Raji (cell line): ENCODE results near the gene CAMTA1.

ENCODE experiments used
- POLR2A ChIP-seq: IDR thresholded peaks from 2 replicates; pipeline ENCODE4 v1.6.1; 2011; ENCODE audit warnings: low read depth, low read length, control low read depth; ENCODE audit not compliant: insufficient read depth

Gene CAMTA1

DNA sequence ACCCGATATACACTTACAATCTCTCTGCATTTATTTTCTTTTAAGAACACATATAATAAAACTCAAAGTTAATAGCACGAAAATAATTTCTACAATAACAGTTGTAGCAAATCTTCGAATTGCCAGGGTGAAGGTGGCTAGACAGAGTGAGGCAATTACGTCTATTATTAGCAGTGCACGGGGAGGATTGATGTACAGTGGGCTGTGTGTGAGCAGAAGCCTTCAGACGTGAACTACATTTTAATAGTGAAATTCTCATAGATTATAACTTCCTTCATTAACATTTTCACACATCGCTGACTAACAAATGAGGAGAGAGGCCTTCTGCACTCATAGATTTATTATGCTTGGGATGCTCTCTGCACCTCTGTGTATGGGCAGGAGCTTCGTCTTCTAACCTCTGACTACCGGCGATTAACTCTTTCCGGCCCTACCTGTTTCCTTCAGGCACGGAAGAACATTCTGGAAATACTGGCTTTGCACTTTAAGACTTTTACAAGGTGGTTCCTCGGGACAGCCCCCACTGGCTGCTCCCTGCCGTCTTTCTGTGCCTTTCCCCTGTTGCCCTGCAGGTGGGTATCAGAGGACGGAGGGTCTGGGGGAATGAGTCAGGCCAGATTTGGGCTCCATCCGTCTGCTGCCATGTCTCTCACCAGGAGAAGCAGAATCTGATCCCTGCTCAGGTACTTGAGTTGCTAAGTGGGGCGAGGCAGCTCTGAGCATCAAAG is 200.5 kb downstream of the CAMTA1 start:
- no peak for TF ChIP-seq POLR2A

DNA sequence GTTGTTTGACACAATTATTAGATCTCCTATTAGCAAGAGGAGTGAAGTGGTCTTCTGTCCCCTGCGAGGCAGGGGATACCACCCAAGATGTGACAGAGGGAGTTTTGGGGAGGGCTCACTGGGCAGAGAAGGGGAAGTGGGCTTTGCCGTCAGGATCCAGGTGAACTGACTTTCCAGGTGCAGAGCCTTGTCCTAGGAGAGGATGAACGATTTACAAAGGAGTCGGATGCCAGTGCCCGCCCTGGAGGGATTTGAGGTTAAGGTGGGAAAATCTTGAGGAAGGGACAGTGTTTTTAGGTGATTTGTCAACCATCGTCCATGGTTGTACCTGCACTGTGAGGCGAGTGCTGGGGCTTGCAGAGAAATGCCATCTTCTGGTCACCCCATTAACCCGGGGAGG is 201.0 kb downstream of the CAMTA1 start:
- TF ChIP-seq POLR2A: no peak

DNA sequence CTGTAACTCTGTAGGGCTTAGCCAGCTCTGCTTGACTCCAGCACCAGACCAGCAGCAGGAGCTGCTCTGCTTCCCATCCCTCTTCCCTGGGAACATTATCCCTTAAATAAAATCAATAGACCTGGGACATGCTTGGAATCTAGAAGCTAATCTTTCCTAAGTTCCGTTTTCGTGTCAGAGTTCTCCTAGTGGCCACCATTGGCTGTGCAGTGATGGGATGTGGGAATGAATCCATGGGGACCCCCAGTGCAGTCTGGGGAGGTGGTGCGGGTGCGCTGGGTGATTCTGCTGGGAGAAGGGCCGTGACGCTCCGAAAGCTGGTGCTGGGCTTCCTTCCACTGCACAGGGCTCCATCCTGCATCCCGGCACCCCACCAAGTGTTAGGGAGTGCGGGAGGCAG is 202.7 kb downstream of the CAMTA1 start:
- no peak for TF ChIP-seq POLR2A

DNA sequence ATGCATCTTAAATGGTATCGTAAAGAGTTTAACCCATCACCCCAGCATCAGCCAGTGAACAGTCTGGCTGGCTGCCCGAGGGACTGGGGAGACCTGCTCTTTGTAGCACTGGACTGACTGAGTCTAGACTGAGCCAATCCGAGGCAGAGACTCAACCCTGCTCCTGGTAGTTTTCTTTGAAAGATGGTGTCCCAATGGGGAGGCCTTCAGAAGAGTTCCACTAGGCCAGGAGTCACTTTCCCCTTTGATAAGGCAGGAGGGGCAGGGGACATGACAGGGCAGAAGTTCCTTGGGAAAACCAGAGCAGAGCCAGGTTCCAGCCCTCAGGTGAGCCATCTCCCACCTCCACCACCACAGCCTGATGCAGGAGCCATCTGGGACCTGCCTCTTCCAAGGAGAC is 203.5 kb downstream of the CAMTA1 start:
- no peak for TF ChIP-seq POLR2A

DNA sequence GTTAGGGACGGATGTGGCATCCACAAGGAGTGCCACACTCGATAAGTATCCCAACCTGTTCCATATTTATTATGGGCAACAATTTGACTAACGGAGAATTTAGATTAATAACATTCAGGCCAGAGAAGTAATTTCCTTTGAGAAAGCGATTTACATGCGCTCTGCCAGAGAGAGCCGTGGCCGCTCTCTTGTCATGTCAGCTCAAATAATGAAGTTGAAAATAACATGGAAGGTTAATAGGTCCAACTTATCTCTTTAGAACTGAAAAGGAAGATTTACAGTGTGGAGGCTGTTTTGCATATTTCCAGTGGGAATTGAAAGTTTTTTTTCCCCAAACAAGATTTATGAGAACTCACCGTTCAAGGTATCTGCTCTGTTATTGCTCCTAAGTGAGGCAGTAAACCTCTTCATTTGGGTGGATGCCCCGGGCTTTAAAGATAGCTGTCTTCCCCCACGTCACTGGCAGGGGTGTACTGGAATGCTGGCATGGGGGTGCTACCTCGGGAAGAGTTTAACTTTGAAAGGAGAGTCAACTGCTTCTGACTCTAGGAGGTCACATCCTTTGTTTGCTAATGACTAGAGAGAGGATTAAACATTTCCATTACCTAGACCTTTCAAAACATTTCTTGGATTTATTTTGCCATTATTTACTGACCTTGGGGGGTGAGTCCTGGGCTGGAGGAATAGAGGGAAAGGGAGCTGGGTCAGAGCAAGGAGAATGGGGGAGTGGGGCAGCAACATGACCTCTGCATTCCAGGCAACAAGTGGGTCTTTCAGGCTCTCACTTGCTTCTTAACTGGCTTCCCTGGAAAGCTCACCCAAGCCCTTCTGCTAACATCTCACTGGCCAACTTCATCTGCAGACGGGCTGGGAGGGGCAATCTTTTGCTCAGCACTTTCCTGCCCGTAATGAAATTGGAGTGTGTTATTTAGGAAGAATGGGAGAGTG is 204.2 kb downstream of the CAMTA1 start:
- no peak for TF ChIP-seq POLR2A

DNA sequence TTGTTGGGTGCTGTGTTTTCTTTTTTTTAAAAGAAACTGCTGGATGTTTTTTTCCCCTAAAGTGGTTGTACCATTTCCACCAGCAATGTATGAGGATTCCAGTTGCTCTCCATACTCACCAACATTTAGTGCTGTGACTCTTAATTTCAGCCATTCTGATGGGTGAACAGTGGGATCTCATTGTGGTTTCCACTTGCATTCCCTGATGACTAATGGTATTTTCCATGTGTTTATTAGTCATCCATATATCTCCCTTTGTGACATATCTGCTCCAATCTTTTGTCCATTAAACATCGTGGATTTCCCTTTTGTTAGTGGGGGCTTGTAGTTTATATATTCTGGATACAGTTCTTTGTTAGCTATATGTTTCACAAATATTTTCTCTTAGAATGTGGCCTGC is 206.0 kb downstream of the CAMTA1 start:
- TF ChIP-seq POLR2A: no peak

DNA sequence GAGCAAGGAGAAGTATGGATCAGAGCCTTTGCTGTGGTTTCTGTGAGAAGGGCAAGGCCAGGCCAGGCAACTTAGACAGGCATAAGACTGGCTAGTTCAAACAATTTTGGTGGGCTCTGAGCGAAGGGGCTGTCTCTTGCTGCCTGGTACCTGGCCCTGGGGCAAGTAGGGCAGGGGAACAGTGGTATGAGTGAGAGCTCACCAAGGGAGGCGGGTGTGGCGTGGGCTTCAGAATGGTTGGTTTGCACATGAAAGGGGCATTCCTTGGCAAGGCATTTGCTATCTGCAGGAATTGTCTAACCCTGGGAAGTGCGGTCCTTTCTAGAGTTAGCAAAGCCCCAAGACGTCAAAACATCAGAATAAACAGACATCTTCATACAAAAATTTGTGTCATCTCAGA is 210.5 kb downstream of the CAMTA1 start:
- TF ChIP-seq POLR2A: no peak

DNA sequence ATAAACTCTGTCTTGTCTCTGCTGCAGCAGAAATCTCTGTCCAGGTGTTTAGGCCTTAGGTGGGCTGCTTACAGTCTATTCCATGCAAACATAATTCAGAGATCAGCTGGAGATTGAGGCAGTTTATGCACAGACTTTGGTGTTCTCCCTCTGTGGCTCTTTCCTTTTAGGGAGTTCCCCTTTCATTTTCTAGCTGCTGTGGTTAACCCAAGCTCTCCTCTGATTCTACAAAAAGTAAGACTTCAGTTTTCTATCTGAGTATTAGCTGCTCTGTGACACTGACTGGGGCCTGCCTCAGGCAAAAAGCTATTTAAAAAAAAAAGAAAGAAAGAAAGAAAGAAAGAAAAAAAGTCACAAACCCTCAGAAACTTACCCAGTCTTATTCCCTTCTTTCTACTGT is 211.1 kb downstream of the CAMTA1 start:
- TF ChIP-seq POLR2A: no peak

DNA sequence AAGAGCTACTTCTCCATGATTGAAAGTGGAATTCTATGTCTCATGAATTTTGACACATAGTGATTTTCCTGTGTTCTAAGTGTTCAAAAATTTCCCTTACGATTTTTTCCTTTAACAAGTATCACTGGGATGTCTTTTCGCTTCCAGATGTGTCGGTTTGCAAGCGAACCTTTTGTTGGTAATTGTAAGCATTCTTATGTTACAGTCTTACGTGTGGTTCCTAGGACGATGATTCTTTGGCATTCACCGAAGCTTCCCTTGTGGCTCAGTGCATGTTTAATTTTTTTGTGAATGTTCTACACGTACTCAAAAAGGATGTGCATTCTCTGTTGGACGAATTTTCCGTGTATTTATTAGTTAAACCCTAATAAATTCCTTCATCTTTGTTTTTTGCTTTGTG is 211.6 kb downstream of the CAMTA1 start:
- TF ChIP-seq POLR2A: no peak

DNA sequence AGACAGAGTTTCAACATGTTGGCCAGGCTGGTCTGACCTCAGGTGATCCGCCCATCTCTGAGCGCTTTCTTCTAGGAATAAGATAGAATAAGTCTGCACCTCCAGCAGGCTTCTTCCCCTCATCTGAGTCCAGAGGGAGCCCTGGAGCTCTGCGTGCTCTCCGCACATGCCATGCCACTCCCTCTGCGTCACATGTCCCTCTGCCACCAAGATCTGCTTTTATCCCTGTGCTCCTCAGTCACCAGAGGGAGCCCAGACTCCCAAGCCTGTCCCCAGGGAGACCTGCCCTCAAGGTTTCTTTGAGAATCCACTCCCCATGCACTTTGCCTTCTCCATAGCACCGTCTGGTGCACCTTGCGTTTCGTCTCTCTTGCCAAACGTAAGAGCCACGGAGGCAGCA is 213.0 kb downstream of the CAMTA1 start:
- no peak for TF ChIP-seq POLR2A

DNA sequence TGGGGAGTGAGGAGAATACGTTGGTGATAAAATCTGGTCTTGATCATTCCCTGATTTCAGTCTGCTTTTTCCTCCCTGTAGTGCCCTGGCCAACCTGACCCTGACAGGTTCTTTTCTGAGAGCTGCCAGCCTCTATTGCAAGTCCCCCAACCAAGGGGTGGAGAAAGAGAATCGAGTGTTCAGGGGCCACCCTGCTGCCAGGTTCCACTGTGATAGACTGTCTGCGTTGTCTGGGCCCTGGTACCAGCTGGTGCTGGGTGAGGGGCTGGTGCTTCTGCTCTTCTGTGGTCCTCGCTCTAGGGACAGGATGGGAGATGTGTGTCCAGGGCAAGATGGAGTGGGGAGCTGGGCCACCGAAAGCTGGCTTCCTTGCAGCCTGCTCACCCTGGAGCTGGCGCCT is 214.6 kb downstream of the CAMTA1 start:
- no peak for TF ChIP-seq POLR2A

DNA sequence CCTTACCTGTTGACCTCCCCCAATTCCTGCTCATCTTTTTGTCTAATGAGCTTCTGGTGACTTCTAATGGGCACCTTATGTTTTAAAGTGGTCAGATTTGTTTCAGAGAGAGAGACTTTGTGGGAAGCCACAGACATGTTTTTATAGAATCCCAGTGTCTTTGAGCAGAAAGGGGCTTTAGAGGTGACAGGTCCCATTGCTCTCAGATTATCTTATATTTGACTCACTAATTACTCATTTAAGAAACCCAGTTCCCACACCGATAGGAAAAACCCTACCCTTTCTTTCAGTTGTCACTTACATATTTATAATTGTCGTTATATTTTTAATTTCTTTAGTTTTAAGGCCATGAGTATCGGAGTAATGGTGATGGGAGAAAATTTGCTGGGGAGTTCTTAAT is 215.5 kb downstream of the CAMTA1 start:
- no peak for TF ChIP-seq POLR2A

DNA sequence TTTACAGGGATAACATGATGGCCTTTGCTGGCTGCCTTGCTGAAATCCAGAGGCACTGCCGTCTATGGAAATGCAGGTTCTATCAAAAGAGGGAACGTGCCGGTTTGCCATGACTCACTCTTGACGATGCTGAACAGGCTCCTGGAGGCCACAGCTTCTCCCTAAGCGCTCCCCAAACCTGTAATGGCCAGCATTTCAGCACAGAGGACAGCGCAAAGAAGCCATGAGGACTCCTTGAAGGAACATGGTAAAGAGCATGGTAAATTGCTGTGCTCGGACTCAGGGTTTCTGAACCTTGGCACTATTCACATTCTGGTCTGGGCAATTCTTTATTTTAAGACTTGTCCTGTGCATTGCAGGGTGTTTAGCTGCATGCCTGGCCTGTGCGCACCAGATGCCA is 217.5 kb downstream of the CAMTA1 start:
- no peak for TF ChIP-seq POLR2A

DNA sequence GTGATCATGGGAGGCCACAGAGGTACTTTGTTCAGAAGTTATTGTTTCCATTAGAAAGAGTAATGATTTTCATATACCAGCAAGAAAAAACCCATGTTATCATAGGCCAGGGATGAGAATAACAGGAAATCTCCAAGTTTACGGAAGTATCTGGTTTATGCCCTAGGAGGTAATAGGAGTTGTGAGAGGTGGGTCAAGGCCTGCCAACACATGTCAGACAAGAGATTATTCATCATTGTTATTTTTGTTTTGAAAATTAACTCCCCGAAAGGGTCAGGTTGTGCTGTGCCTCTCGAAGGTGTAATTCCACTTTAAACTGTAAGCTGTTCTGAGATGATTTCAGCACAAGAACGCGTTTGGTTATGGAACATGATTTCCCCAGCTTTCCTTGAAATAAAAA is 218.4 kb downstream of the CAMTA1 start:
- no peak for TF ChIP-seq POLR2A

DNA sequence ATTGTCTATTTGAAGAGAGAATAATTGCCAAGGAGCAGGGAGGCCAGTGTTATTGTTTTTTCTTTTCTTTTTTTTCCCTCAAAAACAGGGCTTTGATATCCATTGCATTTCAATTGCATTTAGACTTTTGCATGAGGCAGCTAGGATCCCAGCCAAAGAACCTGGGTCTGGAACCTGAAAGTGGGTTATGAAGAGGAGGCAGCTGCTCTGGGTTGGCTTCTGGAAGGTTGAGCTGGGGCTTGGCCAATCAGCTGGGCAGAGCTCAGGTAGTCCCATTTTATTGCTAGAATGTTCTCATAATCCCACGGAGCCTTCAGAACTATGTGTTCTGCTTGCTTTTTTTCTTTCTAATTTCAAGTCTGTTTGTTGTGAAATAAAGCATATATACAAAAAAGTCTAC is 218.9 kb downstream of the CAMTA1 start:
- TF ChIP-seq POLR2A: no peak

DNA sequence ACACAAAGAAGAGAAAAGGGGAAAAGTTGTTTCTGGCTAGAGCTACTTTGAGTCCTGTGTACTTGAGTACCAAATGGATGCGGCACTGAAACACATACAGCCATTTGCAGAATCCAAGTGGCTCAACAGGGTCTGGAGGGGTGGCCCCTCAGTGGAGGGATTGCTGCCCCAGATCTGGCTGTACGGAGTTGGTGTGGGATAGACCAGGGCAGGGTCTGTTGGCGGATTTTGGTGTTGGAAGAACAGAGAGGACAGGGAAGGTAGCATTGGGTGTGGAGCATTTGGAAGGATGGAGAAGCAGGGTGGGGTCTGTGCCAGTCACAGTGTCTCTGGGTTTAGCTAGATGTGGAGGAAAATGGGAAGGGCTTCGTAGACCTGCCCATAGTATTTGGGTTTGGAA is 220.5 kb downstream of the CAMTA1 start:
- no peak for TF ChIP-seq POLR2A
